HepG2 (cell line): ENCODE measurements around the gene LGALS8. TPM values are rescaled to one million over a fixed set of nuclear protein-coding genes. Genes with fewer than 3 reads are reported as not detected.
A peak's percentile ranks its signal among the peaks of the same experiment; 100 is the strongest.

Source experiments
- BCL3 ChIP-seq: sonication (generic); formaldehyde crosslinking; IDR thresholded peaks from 2 replicates; pipeline ENCODE4 v1.5.1; 2020; ENCODE audit warnings: mild to moderate bottlenecking, missing genetic modification reagents, moderate library complexity
- CENPBD1 ChIP-seq: sonication (generic); formaldehyde crosslinking; IDR thresholded peaks from 2 replicates; pipeline ENCODE4 v1.8.0; 2022; ENCODE audit warnings: missing genetic modification reagents, low read depth, mild to moderate bottlenecking, borderline replicate concordance
- CREBL2 ChIP-seq: sonication (generic); formaldehyde crosslinking; IDR thresholded peaks from 2 replicates; pipeline ENCODE4 v1.8.1; 2023; ENCODE audit warnings: missing genetic modification reagents, mild to moderate bottlenecking, borderline replicate concordance
- GATAD2A ChIP-seq: IDR thresholded peaks from 2 replicates; pipeline ENCODE4 v1.6.1; 2016
- HES4 ChIP-seq: sonication (generic); formaldehyde crosslinking; IDR thresholded peaks from 2 replicates; pipeline ENCODE4 v1.9.0; 2021; ENCODE audit warnings: mild to moderate bottlenecking, missing genetic modification reagents, borderline replicate concordance
- HMG20B ChIP-seq: conservative IDR thresholded peaks from 2 replicates; pipeline ENCODE4 v1.6.1; 2016; ENCODE audit warnings: missing genetic modification reagents, missing compliant biosample characterization
- HNF4G ChIP-seq, 2 experiments: sonication (generic) in 1 of 2; formaldehyde crosslinking in 1 of 2; IDR thresholded peaks; 2 replicates each; pipeline versions ENCODE4 v1.4.0 to v1.6.1; 2011 to 2020; ENCODE audit warnings: borderline replicate concordance in 2 of 2, low read depth in 2 of 2, mild to moderate bottlenecking in 2 of 2, low read length in 1 of 2, missing genetic modification reagents in 1 of 2, moderate library complexity in 1 of 2
- KLF11 ChIP-seq: IDR thresholded peaks from 2 replicates; pipeline ENCODE4 v1.6.1; 2016; ENCODE audit warnings: missing compliant biosample characterization
- MLLT10 ChIP-seq: sonication (generic); formaldehyde crosslinking; IDR thresholded peaks from 2 replicates; pipeline ENCODE4 v1.4.0; 2020; ENCODE audit warnings: missing genetic modification reagents
- NFIC ChIP-seq: IDR thresholded peaks from 2 replicates; pipeline ENCODE4 v1.6.1; 2012; ENCODE audit warnings: mild to moderate bottlenecking, low read length, inconsistent platforms
- PRDM4 ChIP-seq: sonication (generic); formaldehyde crosslinking; IDR thresholded peaks from 2 replicates; pipeline ENCODE4 v1.9.0; 2021; ENCODE audit warnings: missing genetic modification reagents, borderline replicate concordance
- SKIL ChIP-seq: sonication (generic); formaldehyde crosslinking; IDR thresholded peaks from 2 replicates; pipeline ENCODE4 v1.8.0; 2022; ENCODE audit warnings: missing genetic modification reagents, mild to moderate bottlenecking, moderate library complexity, borderline replicate concordance
- YEATS4 ChIP-seq: sonication (generic); formaldehyde crosslinking; IDR thresholded peaks from 2 replicates; pipeline ENCODE4 v1.4.0; 2020; ENCODE audit warnings: missing genetic modification reagents, borderline replicate concordance
- ZEB1 ChIP-seq: IDR thresholded peaks from 2 replicates; pipeline ENCODE4 v1.6.1; 2012; ENCODE audit warnings: mild to moderate bottlenecking, low read depth, inconsistent platforms; ENCODE audit not compliant: insufficient replicate concordance
- ZGPAT ChIP-seq: IDR thresholded peaks from 2 replicates; pipeline ENCODE4 v1.6.1; 2016; ENCODE audit warnings: mild to moderate bottlenecking
- ZKSCAN5 ChIP-seq: sonication (generic); formaldehyde crosslinking; IDR thresholded peaks from 2 replicates; pipeline ENCODE4 v1.5.1; 2020; ENCODE audit warnings: mild to moderate bottlenecking, missing genetic modification reagents
- ZNF570 ChIP-seq: sonication (generic); formaldehyde crosslinking; IDR thresholded peaks from 2 replicates; pipeline ENCODE4 v1.4.0; 2020; ENCODE audit warnings: mild to moderate bottlenecking, missing genetic modification reagents, borderline replicate concordance
- ZNF670 ChIP-seq: sonication (generic); formaldehyde crosslinking; IDR thresholded peaks from 2 replicates; pipeline ENCODE4 v1.8.0; 2022; ENCODE audit warnings: mild to moderate bottlenecking, missing genetic modification reagents, borderline replicate concordance
- ZNF781 ChIP-seq: sonication (generic); formaldehyde crosslinking; IDR thresholded peaks from 2 replicates; pipeline ENCODE4 v1.5.1; 2020; ENCODE audit warnings: borderline replicate concordance, mild to moderate bottlenecking, missing genetic modification reagents; ENCODE audit errors: not compliant biosample characterization
- ZNF891 ChIP-seq: sonication (generic); formaldehyde crosslinking; IDR thresholded peaks from 2 replicates; pipeline ENCODE4 v1.5.0; 2020; ENCODE audit warnings: mild to moderate bottlenecking, missing genetic modification reagents
- polyA plus RNA-seq, 8 experiments: library from polyadenylated mRNA; depleted of rRNA in 3 of 8; stranded (reverse) in 7 of 8; unstranded in 1 of 8; fragments of >200 nt; fragmentation: Illumina TruSeq in 4 of 8; extraction: Trizol in 4 of 8; gene quantifications; 2 replicates each; pipeline versions ENCODE4 v1.2.1 to v1.2.3, GENCODE V29; 2011 to 2016; ENCODE audit warnings: low read depth in 4 of 8, missing spikeins in 1 of 8, mixed read lengths in 1 of 8; ENCODE audit not compliant: insufficient read depth in 1 of 8
- total RNA-seq, 5 experiments: library from RNA; depleted of rRNA; stranded (reverse); fragments of >200 nt; fragmentation: Illumina TruSeq; extraction: Trizol; gene quantifications; 2 replicates each; pipeline ENCODE4 v1.2.3, GENCODE V29; 2016; ENCODE audit warnings: low read depth in 1 of 5

Gene LGALS8
- total and polyA plus RNA-seq, 2 of the 13 experiments (the other 11 are each of a cell fraction or from before 2014, with no cell fraction given), result 29.3 to 185 TPM

GRCh38 chr1:236522937-236523703, 662 bp upstream of the LGALS8 start (continued):
- peak; percentile 56; the same call in 1 of the 2 replicates for TF ChIP-seq SKIL (CRISPR knock-in tag)
- no peak for TF ChIP-seq ZNF670 (CRISPR knock-in tag)
- no peak for TF ChIP-seq MLLT10 (CRISPR knock-in tag)
- peak; percentile 26 for TF ChIP-seq ZNF781 (CRISPR knock-in tag)
- TF ChIP-seq HES4 (CRISPR knock-in tag), result peak; percentile 60
- TF ChIP-seq BCL3 (CRISPR knock-in tag), result no peak
- peak; percentile 62 for TF ChIP-seq NFIC
- no peak for TF ChIP-seq HMG20B
- TF ChIP-seq GATAD2A (CRISPR knock-in tag), result 0 out of 2 replicates have a peak, but pooled peaks have one; percentile 35
- 0 out of 2 replicates have a peak, but pooled peaks have one; percentile 28 for TF ChIP-seq ZNF570 (CRISPR knock-in tag)
- no peak; the same call in 1 of the 2 replicates for TF ChIP-seq ZNF891 (CRISPR knock-in tag)
- TF ChIP-seq YEATS4 (CRISPR knock-in tag), result peak; percentile 9; the same call in 1 of the 2 replicates
- no peak for TF ChIP-seq KLF11 (CRISPR knock-in tag)
- peak; percentile 30 for TF ChIP-seq ZGPAT (CRISPR knock-in tag)
- TF ChIP-seq PRDM4 (CRISPR knock-in tag), result no peak
- TF ChIP-seq ZKSCAN5, result no peak
- no peak for TF ChIP-seq HNF4G (IDR thresholded peaks at IDR 0.05; ENCODE audit: borderline replicate concordance, low read depth, low read length)
- 0 out of 2 replicates have a peak, but pooled peaks have one; percentile 44 for TF ChIP-seq HNF4G (CRISPR knock-in tag; IDR thresholded peaks at IDR 0.05; ENCODE audit: borderline replicate concordance, low read depth)
- peak; percentile 75 for TF ChIP-seq ZEB1
- TF ChIP-seq CREBL2 (CRISPR knock-in tag), result no peak
- TF ChIP-seq CENPBD1 (CRISPR knock-in tag), result 0 out of 2 replicates have a peak, but pooled peaks have one; percentile 65
